Measurements from ENCODE around the gene SMIM35. TPM values are rescaled to one million over a fixed set of nuclear protein-coding genes. Genes with fewer than 3 reads are reported as not detected.

SMIM35 gene
- total RNA-seq, 4 donors from 2014 or later, result not detected

- no peak overlapping the region for H3K4me3 ChIP-seq
- H3K27me3 ChIP-seq, result no peaks in the 10 kb centered on the region
- no peaks in the 10 kb centered on the region for H3K4me1 ChIP-seq
- H3K36me3 ChIP-seq, result peaks cover 4% of the 10 kb centered on the region
- 84% methylated on average over 9 of the region's 10 CpGs for WGBS
- TF ChIP-seq POLR2A (IDR thresholded peaks at IDR 0.05), result no peak
- no peak for TF ChIP-seq POLR2AphosphoS5 (IDR thresholded peaks at IDR 0.05)
- no peak for TF ChIP-seq CTCF (IDR thresholded peaks at IDR 0.05)
- no peak for TF ChIP-seq EP300 (IDR thresholded peaks at IDR 0.05)
- peak; percentile 41 to 58 for DNase-seq (ENCODE audit: low spot score in 2 of 2)
- H3K27ac ChIP-seq, result no peak overlapping the region
- no peaks in the 10 kb centered on the region for H3K9me3 ChIP-seq
Observed at GRCh38 chr11:117998664-117999353, 88.0 kb downstream of the SMIM35 start.

- TF ChIP-seq CTCF (IDR thresholded peaks at IDR 0.05), result no peak
- no peak for TF ChIP-seq POLR2A (IDR thresholded peaks at IDR 0.05)
- TF ChIP-seq POLR2AphosphoS5 (IDR thresholded peaks at IDR 0.05), result no peak
- TF ChIP-seq EP300 (IDR thresholded peaks at IDR 0.05), result no peak
Observed at GRCh38 chr11:117997823-117998579, 88.8 kb downstream of the SMIM35 start.

GRCh38 chr11:117997406-117997805 lies 89.4 kb downstream of the SMIM35 start:
- DNase-seq (ENCODE audit: low spot score in 2 of 2), result no peak
- H3K4me1 ChIP-seq, result no peaks in the 10 kb centered on the region
- TF ChIP-seq CTCF (IDR thresholded peaks at IDR 0.05) (no peak), EP300 (IDR thresholded peaks at IDR 0.05) (no peak), POLR2A (IDR thresholded peaks at IDR 0.05) (no peak), POLR2AphosphoS5 (IDR thresholded peaks at IDR 0.05) (no peak)
- 94% methylated on average over 2 of the region's 2 CpGs for WGBS
- H3K27ac ChIP-seq, result no peak overlapping the region
- H3K27me3 ChIP-seq, result no peaks in the 10 kb centered on the region
- H3K36me3 ChIP-seq, result peaks cover 4% of the 10 kb centered on the region
- no peak overlapping the region for H3K4me3 ChIP-seq
- H3K9me3 ChIP-seq, result no peaks in the 10 kb centered on the region

More at GRCh38 chr11:117997823-117998579, 88.8 kb downstream of the SMIM35 start:
- Histone ChIP-seq H3K27me3 (no peaks in the 10 kb centered on the region), H3K27ac (no peak overlapping the region), H3K4me3 (no peak overlapping the region), H3K4me1 (no peaks in the 10 kb centered on the region), H3K9me3 (no peaks in the 10 kb centered on the region), H3K36me3 (peaks cover 4% of the 10 kb centered on the region)
- WGBS, result 87% methylated on average over 9 of the region's 9 CpGs
- no peak for DNase-seq (ENCODE audit: low spot score in 2 of 2)

- H3K27ac ChIP-seq, result no peak overlapping the region
- WGBS, result 97% methylated on average over 3 of the region's 4 CpGs
- H3K4me1 ChIP-seq, result no peaks in the 10 kb centered on the region
- H3K4me3 ChIP-seq, result no peak overlapping the region
- no peaks in the 10 kb centered on the region for H3K27me3 ChIP-seq
- peaks cover 4% of the 10 kb centered on the region for H3K36me3 ChIP-seq
- TF ChIP-seq POLR2AphosphoS5 (IDR thresholded peaks at IDR 0.05) (no peak), CTCF (IDR thresholded peaks at IDR 0.05) (no peak), EP300 (IDR thresholded peaks at IDR 0.05) (no peak), POLR2A (IDR thresholded peaks at IDR 0.05) (no peak)
- DNase-seq (ENCODE audit: low spot score in 2 of 2), result no peak
- no peaks in the 10 kb centered on the region for H3K9me3 ChIP-seq
Observed at GRCh38 chr11:117996058-117996457, 90.7 kb downstream of the SMIM35 start.

- TF ChIP-seq POLR2A (IDR thresholded peaks at IDR 0.05) (no peak), CTCF (IDR thresholded peaks at IDR 0.05) (no peak), EP300 (IDR thresholded peaks at IDR 0.05) (no peak), POLR2AphosphoS5 (IDR thresholded peaks at IDR 0.05) (no peak)
- H3K4me3 ChIP-seq, result no peak overlapping the region
- H3K27ac ChIP-seq, result no peak overlapping the region
- WGBS, result 93% methylated on average over 8 of the region's 11 CpGs
- no peak for DNase-seq (ENCODE audit: low spot score in 2 of 2)
- H3K9me3 ChIP-seq, result no peaks in the 10 kb centered on the region
- H3K27me3 ChIP-seq, result no peaks in the 10 kb centered on the region
- H3K4me1 ChIP-seq, result no peaks in the 10 kb centered on the region
- peaks cover 4% of the 10 kb centered on the region for H3K36me3 ChIP-seq
Observed at GRCh38 chr11:117995472-117995871, 91.3 kb downstream of the SMIM35 start.
